AG09319 (cell line): ENCODE data around the gene MSL3B.

Experiments
- DNase-seq: peaks from one replicate; pipeline ENCODE4 v3.0.0-alpha.2; 2010; ENCODE audit warnings: low read depth; ENCODE audit errors: extremely low read depth
- TF ChIP-seq, protein P1 (sequence below): IDR thresholded peaks from 2 replicates; pipeline ENCODE4 v1.5.1; 2011; ENCODE audit warnings: low read depth, mild to moderate bottlenecking, inconsistent platforms, low read length, moderate library complexity

MSL3B gene

DNA sequence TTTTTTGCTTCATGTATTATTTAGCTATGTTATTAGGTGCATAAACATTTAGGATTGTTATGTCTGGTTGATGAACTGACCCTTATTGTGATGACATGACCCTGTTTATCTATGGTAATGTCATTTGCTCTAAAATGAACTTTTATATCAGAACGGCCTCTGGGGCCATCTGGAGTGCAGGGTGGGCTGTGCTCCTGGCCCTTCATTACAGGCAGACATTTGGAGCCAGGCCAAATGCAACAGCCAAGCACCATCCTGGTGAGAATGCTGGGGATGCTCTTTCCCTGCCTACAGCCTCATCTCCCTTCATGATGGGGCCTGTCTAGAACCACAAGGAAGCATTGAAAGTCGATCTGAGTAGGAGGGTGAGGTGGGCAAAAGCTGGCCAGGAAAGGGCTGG is 51.9 kb downstream of the MSL3B start:
- TF ChIP-seq, protein P1, sequence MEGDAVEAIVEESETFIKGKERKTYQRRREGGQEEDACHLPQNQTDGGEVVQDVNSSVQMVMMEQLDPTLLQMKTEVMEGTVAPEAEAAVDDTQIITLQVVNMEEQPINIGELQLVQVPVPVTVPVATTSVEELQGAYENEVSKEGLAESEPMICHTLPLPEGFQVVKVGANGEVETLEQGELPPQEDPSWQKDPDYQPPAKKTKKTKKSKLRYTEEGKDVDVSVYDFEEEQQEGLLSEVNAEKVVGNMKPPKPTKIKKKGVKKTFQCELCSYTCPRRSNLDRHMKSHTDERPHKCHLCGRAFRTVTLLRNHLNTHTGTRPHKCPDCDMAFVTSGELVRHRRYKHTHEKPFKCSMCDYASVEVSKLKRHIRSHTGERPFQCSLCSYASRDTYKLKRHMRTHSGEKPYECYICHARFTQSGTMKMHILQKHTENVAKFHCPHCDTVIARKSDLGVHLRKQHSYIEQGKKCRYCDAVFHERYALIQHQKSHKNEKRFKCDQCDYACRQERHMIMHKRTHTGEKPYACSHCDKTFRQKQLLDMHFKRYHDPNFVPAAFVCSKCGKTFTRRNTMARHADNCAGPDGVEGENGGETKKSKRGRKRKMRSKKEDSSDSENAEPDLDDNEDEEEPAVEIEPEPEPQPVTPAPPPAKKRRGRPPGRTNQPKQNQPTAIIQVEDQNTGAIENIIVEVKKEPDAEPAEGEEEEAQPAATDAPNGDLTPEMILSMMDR = no peak
- DNase-seq = no peak

DNA sequence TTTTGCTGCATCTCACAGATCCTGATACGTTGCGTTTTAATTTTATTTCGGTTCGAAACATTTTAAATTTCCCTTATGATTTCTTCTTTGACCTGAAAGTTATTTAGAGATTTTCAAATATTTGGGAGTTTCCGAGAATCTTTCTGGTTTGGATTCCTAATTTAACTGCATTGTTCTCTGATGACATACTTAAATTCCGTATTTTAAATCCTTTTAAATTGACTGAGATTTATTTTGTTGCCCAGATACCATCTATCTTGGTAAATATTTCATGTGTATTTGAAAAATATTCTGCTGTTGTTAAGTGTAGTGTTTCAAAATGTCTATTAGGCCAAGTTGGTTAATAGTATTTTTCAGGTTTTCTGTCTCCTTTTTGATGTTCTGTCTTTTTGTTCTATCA is 52.3 kb downstream of the MSL3B start:
- TF ChIP-seq, protein P1 = no peak
- DNase-seq = no peak
